Posterior cingulate gyrus (tissue), 11 donors: ENCODE data around the gene ZNRF1.

Experiments
- DNase-seq, 10 donors: peaks; one replicate each; pipeline versions ENCODE4 v3.0.0 to v3.0.0-alpha.2; 2020 to 2021; ENCODE audit warnings: mixed read lengths in 3 of 10
- intact Hi-C: fragments of 100-400 bp; cut with DNase I; formaldehyde crosslinking; loops from one replicate; pipeline ENCODE4 v1.15.1; 2023

ZNRF1 gene

DNA sequence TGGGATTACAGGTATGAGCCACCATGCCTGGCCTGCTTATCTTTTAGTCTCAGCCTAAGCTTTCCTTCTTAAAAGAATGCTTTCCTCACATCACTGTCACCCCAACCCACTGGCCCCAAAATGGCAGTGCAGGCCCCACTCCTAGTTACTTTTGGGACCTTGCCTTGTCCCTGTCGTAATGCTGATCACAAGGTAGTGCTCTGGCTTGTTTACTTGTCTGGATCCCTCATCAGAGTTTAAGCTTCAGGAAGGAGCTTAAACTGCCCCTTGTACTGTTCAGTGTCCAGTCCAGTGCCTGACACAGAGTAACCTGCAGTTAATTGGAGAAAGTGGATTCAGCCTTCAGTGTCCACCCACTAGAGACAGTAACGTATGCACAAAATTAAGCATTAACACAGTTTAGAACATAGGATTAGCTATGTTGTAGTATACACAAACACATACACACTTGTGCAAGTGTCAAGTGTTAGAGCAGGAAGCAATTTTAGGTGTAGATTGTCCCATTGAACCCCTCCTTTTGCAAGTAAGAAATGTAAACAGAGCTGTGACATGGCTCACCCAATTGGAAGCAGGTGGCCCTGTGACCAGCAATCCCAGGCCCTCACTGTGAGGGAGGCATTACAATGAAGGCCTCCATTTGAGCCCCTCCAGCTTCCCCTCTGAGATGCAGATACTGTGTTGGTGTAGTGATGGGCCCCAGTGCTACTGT lies 73.6 kb downstream of the ZNRF1 start:
- intact Hi-C loops, result no loop called here
- DNase-seq, result peak in 1 of 10 donors; percentile 42

- peak in 1 of 10 donors; percentile 38 for DNase-seq
- intact Hi-C loops, result no loop called here
Observed at GRCh38 chr16:75073545-75074303, 74.9 kb downstream of the ZNRF1 start.

DNA sequence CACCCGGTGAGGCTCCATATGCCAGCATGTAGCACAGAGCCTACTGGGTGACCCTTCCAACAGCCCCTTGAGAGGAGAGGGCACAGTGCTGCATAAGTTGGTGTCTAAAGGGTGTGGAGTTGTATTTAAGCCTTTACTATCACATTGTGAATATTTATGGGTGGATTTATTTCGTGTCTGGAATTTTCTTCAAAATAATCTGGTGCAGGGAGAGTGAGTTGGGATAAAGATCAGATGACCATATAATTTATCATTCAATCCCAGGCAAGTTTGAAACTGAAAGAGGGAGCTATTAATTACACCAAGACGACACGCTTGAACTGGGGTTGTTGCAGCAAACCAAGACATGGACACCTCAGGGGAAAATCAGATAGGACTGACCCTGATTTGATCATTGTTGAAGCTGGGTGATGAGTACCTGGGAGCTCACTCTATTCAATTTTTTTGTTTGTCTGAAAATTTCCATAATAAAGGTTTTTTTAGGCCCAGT lies 75.5 kb downstream of the ZNRF1 start:
- no peak for DNase-seq
- intact Hi-C loops, result no loop called here

GRCh38 chr16:75074920-75075687 lies 76.3 kb downstream of the ZNRF1 start:
- DNase-seq, result peak in 1 of 10 donors; percentile 76
- intact Hi-C loops, result no loop called here

- DNase-seq, result peak in 1 of 10 donors; percentile 22
- intact Hi-C loops, result no loop called here
Observed at GRCh38 chr16:75075688-75076268, 77.0 kb downstream of the ZNRF1 start.

DNA sequence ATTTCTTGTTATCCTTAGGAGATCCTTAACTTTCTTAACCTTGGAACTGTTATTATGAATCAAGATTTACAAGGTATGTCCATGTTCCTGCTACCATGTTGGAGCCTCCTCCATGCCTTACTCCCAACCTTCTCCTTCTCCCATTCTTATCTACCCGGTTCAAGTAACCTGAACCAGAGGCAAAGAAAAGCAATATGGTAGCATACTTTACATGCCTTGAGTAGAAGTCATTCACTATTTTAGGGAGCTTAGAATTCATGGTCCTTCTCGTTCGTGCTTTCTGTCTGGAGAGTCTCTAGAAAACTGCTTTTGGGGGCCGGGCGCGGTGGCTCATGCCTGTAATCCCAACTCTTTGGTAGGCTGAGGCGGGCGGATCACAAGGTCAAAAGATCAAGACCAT lies 80.1 kb downstream of the ZNRF1 start:
- intact Hi-C loops, result no loop called here
- peak in 1 of 10 donors; percentile 14 for DNase-seq

DNA sequence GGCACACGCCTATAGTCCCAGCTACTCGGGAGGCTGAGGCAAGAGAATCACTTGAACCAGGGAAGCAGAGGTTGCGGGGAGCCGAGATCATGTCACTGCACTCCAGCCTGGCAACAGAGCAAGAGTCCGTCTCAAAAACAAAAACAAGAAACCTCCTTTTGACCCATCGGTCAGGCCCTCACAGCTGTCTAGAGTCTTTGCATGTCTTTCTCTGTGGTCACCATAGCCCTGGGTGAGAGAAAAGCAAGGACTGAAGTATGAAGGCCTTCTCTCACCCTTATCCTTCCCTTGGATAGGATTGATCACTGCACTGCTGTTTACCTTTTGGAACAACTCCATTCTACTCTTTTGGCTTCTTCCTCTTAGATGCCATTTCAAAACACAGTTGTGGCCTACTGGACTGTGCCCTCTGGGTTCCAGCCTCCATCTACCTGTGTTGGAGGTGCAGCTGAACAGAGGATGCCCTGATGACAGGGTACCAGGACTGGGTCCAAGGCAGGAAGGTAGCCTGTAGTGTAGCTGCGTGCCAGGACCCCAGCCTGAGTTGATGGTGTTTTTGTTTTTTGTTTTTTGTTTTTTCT lies 80.6 kb downstream of the ZNRF1 start:
- intact Hi-C loops, result no loop called here
- no peak for DNase-seq

DNA sequence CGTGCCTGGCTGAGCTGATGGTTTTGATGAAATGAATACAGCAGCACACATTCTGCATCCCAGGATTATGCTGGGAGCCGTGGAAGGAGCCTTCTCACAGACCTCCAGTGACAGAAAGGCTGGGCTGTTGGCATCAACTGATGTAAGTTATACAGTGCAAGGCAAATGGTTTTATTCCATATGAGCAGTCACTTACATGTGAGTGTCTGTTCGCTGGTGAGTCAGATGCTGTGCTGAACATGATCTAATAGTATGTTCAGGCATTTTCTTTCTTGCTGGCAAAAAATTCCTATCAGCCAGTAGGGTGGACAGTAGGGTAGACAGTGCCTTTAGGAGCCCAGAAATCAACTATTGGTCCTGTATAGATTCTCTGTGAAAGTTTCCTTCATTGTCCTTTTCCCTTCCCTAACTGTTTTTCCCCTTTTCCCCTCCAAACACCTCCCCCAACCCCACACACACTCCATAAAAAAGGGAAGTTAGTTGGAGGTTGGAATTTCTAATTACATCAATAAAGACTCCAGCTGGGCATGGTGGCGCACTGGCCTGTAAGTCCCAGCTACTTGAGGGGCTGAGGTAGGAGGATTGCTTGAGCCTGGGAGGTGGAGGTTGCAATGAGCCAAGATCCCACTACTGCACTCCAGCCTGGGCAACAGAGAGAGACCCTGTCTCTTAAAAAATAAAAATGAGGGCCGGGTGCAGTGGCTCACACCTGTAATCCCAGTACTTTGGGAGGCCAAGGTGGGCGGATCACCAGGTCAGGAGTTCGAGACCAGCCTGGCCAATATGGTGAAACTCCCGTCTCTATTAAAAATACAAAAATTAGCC lies 81.6 kb downstream of the ZNRF1 start:
- DNase-seq, result peak in 1 of 10 donors; percentile 22
- intact Hi-C loops, result no loop called here

DNA sequence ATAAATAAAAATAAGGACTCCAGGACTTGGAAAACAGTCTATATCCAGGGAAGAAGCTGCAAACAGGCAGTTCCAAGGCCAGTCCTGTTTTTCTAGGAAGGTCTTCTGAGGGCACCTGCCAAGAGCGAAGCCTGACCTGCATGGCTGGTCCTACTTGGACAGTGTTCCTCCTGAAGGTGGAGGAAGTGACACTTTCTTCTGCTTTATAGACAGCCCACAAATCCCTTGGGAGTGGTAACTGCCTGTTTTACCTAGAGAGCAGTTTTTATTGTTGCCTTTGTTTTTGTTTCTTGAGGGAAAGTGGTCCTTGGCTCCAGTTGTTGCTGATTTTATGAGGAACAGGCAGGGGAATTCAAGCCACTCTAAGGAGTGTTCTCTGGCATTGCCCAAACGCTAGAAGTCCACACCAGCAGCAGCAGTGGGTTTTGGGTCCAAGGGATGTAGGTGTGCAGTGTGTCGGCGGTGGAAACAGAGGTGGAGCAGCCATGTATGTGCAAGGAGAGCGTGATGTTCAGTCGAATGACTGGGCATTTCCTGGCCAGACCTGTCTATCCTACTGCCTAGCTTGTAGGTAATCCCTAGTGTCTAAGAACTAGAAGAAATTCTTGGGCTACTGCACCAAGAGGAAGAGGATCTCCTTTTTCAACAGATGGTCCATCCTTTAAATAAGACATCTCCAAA lies 82.5 kb downstream of the ZNRF1 start:
- intact Hi-C loops, result no loop called here
- peak in 1 of 10 donors; percentile 49 for DNase-seq

DNA sequence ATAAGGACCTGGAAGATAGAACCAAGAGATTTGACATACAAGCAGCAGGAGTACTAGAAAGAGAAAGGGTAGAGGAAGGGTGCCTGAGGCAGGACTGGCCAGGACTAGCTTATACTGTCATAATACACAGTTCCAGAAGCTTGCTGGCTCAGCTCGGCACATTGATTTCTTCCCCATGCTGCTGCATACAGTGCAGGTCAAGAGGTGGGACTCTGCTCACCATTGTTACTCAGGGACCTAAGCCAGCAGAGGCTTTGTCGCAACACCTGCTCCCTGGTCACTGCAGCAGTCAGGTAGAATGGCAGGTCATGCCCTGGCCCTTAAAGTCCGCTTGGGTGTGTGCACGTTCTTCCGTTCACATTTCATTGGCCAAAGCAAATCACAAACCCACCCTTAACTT lies 85.0 kb downstream of the ZNRF1 start:
- intact Hi-C loops, result no loop called here
- peak in 1 of 10 donors; percentile 4 for DNase-seq

GRCh38 chr16:75085556-75085955 lies 86.7 kb downstream of the ZNRF1 start:
- intact Hi-C loops, result no loop called here

GRCh38 chr16:75086281-75086680 lies 87.5 kb downstream of the ZNRF1 start:
- intact Hi-C loops, result no loop called here

More at GRCh38 chr16:75085556-75085955, 86.7 kb downstream of the ZNRF1 start:
- peak in 1 of 10 donors; percentile 1 for DNase-seq

DNA sequence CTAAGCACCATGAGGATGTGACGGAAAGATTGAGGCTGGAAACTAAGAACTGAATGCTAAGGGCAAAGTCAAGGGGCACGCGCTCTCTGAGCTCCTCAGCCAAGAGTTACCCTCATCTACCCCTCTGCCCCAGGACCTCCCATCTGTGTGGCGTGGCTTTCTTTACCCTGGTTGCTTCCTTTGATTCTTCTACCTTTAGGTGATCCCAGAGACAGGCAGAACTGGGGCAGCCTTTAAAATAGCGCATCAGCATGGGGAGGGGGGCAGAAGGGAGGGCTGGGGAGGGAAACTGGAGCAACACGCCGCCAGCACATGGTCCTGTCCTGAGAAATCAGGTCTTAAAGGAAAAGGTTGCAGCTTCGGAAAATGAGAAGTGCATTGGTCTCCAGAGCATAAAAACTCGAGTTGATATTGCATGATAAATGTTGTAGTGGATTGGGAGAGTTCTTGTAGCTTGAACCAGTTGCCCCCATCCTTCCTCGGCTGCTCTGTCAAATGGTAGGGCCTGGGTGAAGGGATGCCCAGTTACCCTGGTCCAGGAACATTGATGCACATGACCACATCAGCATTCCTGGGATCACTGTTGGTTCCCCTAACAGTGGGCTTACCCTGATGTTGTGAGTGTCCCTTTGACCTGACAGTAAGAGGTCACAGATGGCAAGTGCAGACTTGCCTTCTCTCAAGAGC lies 88.0 kb downstream of the ZNRF1 start:
- intact Hi-C loops, result no loop called here
- peak in 1 of 10 donors; percentile 2 for DNase-seq

More at GRCh38 chr16:75086281-75086680, 87.5 kb downstream of the ZNRF1 start:
- DNase-seq, result no peak

GRCh38 chr16:75087375-75087979 lies 88.7 kb downstream of the ZNRF1 start:
- DNase-seq, result peak in 2 of 10 donors; percentile 79 to 82
- intact Hi-C loops, result no loop called here

DNA sequence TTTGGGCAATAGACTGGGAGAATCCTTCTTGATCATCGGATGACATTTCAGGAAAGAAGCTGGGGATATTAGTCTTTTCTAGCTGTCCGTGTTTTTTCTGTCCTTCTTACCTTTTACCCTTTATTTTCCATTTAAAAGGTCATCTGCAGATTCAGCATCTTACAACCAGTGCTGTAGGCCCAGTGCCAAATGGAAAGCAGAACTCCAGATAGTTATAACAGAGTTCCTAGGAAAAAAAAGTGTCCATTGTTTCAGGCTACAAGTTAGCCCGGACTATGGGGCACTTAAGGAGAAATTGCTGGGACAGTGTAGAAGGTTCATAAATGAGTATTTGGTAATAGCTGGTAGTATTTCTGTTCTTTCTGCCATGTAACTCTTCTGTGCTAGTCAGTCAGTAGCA lies 89.4 kb downstream of the ZNRF1 start:
- DNase-seq, result no peak
- intact Hi-C loops, result no loop called here

GRCh38 chr16:75088934-75089333 lies 90.1 kb downstream of the ZNRF1 start:
- intact Hi-C loops, result no loop called here

DNA sequence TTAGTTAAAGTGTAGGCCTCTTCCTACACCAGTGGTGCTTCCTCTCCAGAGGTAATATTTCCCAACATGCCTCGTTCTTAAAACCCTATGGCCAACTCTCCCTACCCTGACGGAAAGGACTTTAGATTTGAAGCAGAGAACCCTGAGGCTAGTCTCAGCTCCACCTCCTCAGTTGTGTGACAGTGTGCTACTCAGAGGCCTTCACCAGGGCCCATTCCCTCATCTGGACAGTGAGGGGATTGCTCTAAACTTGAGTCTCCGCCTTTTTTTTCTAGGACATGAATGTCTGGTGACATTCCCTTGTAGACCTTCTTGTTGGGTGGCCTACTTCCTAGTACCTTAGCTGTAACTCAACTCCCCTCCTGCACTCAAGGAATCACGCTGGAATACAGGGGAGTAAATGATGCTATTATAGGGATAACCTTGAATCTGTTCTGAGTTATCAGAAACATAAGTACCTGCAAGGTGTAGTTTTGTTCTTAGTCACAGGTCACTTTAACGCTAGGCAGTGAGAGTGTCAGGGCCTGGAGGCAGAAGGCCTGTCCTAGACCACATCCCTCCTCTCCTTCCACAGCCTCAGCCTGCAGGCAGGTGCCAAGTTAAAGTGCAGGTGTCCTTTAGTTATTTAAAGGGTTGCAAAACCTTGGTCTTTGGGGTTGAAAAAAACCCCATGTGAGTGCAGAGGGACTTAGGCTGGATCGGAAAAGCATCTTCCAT lies 90.8 kb downstream of the ZNRF1 start:
- DNase-seq, result peak in 1 of 10 donors; percentile 9
- intact Hi-C loops, result no loop called here

More at GRCh38 chr16:75088934-75089333, 90.1 kb downstream of the ZNRF1 start:
- peak in 1 of 10 donors; percentile 31 for DNase-seq
